WTC11 (cell line): Measurements from ENCODE around the gene INO80D. TPM values are rescaled to one million over a fixed set of nuclear protein-coding genes. Genes with fewer than 3 reads are reported as not detected.

ENCODE experiments used
- ATAC-seq: fragments of 200-7000 bp; cut with Tn5 transposase; 2 replicates; pipeline ENCODE4 v1.10.0; 2021; ENCODE audit warnings: mild to moderate bottlenecking, moderate library complexity
- CTCF ChIA-PET: fragments of 300-600 bp; sonication (Branson Sonifier 250); formaldehyde crosslinking; loops from one replicate; lab custom pipeline; 2021; ENCODE audit warnings: antibody characterized with exemption; lab: Charles Lee
- POLR2A ChIA-PET: fragments of 350-600 bp; sonication (Branson Sonifier 250); formaldehyde crosslinking; loops from one replicate; lab custom pipeline; 2021; ENCODE audit warnings: antibody characterized with exemption; lab: Charles Lee
- DNase-seq: peaks from one replicate; pipeline ENCODE4 v3.0.0; 2021; ENCODE audit warnings: low spot score
- H3K27ac Mint-ChIP-seq: 2 replicates; pipeline ENCODE4 v1.8.0; 2021; ENCODE audit warnings: mixed read lengths
- H3K27me3 Mint-ChIP-seq: 2 replicates; pipeline ENCODE4 v1.8.0; 2021; ENCODE audit warnings: low read depth, mild to moderate bottlenecking, moderate library complexity, mixed read lengths
- H3K36me3 Mint-ChIP-seq: 2 replicates; pipeline ENCODE4 v1.8.0; 2021; ENCODE audit warnings: mixed read lengths
- H3K4me1 Mint-ChIP-seq: 2 replicates; pipeline ENCODE4 v1.8.0; 2022; ENCODE audit warnings: mixed read lengths
- H3K4me3 Mint-ChIP-seq: 2 replicates; pipeline ENCODE4 v1.8.0; 2021; ENCODE audit warnings: mild to moderate bottlenecking, moderate library complexity, mixed read lengths
- H3K9me3 Mint-ChIP-seq: 2 replicates; pipeline ENCODE4 v1.8.0; 2021; ENCODE audit warnings: mixed read lengths
- CREB1 ChIP-seq: sonication (generic); formaldehyde crosslinking; IDR thresholded peaks from 2 replicates; pipeline ENCODE4 v1.8.0; 2023; ENCODE audit warnings: mild to moderate bottlenecking, missing genetic modification reagents
- CREM ChIP-seq: sonication (generic); formaldehyde crosslinking; IDR thresholded peaks from 2 replicates; pipeline ENCODE4 v1.8.1; 2022; ENCODE audit warnings: mild to moderate bottlenecking, missing genetic modification reagents, moderate library complexity
- FOXK1 ChIP-seq: sonication (generic); formaldehyde crosslinking; IDR thresholded peaks from 2 replicates; pipeline ENCODE4 v1.8.0; 2022; ENCODE audit warnings: mild to moderate bottlenecking, moderate library complexity, missing genetic modification reagents
- GABPB1 ChIP-seq: sonication (generic); formaldehyde crosslinking; IDR thresholded peaks from 2 replicates; pipeline ENCODE4 v1.8.1; 2023; ENCODE audit warnings: mild to moderate bottlenecking, missing genetic modification reagents
- GRHL2 ChIP-seq: fragments of 250-450 bp; sonication (Bioruptor Pico); IDR thresholded peaks from 2 replicates; pipeline ENCODE4 v1.8.0; 2022; ENCODE audit warnings: mild to moderate bottlenecking, moderate library complexity; ENCODE audit not compliant: insufficient replicate concordance, severe bottlenecking
- KAT7 ChIP-seq: sonication (generic); formaldehyde crosslinking; IDR thresholded peaks from 2 replicates; pipeline ENCODE4 v1.8.1; 2023; ENCODE audit warnings: missing genetic modification reagents, mild to moderate bottlenecking, borderline replicate concordance
- MXD4 ChIP-seq: fragments of 250-450 bp; sonication (Bioruptor Pico); IDR thresholded peaks from 2 replicates; pipeline ENCODE4 v1.8.0; 2021; ENCODE audit warnings: mild to moderate bottlenecking, moderate library complexity, borderline replicate concordance
- TP53 ChIP-seq: sonication (generic); formaldehyde crosslinking; IDR thresholded peaks from 2 replicates; pipeline ENCODE4 v1.8.1; 2023; ENCODE audit warnings: mild to moderate bottlenecking, missing genetic modification reagents
- ZNF219 ChIP-seq: sonication (generic); formaldehyde crosslinking; IDR thresholded peaks from 2 replicates; pipeline ENCODE4 v1.8.0; 2023; ENCODE audit warnings: missing genetic modification reagents, mild to moderate bottlenecking, borderline replicate concordance
- ZNF317 ChIP-seq: sonication (generic); formaldehyde crosslinking; IDR thresholded peaks from 2 replicates; pipeline ENCODE4 v1.8.1; 2023; ENCODE audit warnings: low read depth, mild to moderate bottlenecking, moderate library complexity, missing genetic modification reagents, borderline replicate concordance
- total RNA-seq: library from RNA; stranded (reverse); gene quantifications from 3 replicates; pipeline ENCODE4 v1.2.3, GENCODE V29; 2021
- TF ChIP-seq, protein P1 (sequence below): sonication (generic); formaldehyde crosslinking; IDR thresholded peaks from 2 replicates; pipeline ENCODE4 v1.8.1; 2023; ENCODE audit warnings: mild to moderate bottlenecking, missing genetic modification reagents, borderline replicate concordance
- TF ChIP-seq, protein P2 (sequence below): fragments of 200-600 bp; IDR thresholded peaks from 2 replicates; pipeline ENCODE4 v1.8.0; 2022; ENCODE audit warnings: antibody characterized with exemption
- TF ChIP-seq, protein P3 (sequence below): sonication (generic); formaldehyde crosslinking; IDR thresholded peaks from 2 replicates; pipeline ENCODE4 v1.8.0; 2022; ENCODE audit warnings: mild to moderate bottlenecking, missing genetic modification reagents
- TF ChIP-seq, protein P4 (sequence below): sonication (generic); formaldehyde crosslinking; IDR thresholded peaks from 2 replicates; pipeline ENCODE4 v1.8.1; 2023; ENCODE audit warnings: mild to moderate bottlenecking, missing genetic modification reagents, moderate library complexity
- TF ChIP-seq, protein P5 (sequence below): sonication (generic); formaldehyde crosslinking; IDR thresholded peaks from 2 replicates; pipeline ENCODE4 v1.8.0; 2022; ENCODE audit warnings: missing genetic modification reagents

The INO80D gene
- total RNA-seq, 1 experiment from 2014 or later = 30.9 TPM

DNA sequence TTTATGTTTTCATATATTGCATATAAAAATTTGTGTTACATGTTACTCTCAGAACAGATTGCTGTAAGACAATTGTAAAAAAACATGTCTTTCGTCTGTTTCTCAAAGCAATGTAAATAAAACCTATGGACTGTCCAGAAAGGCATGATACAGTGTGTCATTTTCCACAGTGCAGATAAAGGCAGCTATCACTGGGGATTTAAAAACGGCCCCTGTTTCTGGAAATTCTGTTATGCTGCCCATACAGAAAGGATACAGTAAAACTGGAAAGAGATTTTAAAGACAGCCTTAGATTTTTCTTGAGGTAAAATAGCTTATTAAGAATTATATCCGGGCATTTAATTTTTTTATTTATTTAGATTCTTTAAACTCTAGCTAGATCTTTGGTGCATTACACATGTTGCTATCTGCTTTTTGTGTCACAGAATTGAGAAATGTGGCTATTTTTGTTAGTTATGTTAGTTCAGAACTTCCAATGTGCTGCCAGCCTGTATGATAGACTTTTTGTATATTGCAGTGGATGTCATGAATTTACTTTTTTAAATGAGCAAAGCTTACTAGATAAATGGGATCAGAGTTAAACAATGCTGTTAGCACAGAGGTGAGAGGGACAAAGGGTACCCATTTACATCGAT lies 859 bp upstream of the INO80D start (continued):
- TF ChIP-seq KAT7 (CRISPR knock-in tag) = no peak
- TF ChIP-seq, all 79 proteins: peak for 0

DNA sequence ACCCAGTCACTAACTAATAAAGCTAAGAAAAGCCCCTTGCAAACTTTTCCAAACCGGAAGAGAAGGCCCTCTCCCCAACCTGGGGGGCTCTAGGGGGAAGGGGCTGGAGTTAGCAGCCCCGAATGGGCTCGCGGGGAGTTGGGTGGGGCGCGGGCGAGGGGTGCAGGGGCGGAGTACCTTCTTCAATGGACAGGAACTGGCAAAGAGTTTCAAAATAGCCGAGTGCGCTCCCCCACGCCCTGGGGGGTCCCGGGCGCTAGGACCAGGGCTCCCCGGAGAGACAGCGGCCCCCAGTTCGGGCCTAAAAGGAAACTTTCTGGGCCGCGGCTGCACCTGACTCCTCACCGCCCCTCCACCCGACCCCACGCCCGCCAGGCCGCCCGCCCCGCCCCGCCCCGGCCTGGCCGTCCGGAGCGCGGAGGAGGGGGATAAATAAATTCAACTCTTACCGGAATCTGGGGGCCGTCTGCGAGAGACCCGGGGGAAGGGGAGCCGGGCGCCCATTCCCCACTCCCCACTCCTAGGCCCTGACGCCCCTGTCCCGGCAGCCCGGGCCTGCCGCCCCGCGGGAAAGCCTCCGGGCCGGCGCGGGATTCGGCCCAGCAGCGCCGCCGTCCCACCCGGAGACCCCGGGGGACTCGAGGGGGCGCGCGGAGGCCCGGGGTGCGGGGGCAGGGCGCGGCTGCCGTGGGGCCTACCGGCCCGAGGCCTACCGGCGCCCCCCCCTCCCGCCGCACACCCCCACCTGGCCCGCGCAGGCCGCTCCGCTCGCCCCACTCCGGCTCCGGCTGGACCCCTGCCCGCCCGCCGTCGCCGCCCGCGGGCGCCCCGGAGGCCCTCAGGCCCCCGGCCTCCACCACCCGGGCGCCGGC lies 868 bp downstream of the INO80D start:
- peak; percentile 41 for DNase-seq
- ChIA-PET CTCF (interaction anchor here (1.0 to 1.7 kb wide), 4 partner anchors 11 to 97 kb away, joined by 3 to 8 read pairs (median 4); no protein-coding TSS in a partner anchor), POLR2A (interaction anchor here (0.7 to 1.0 kb wide), 3 partner anchors 8 to 74 kb away, joined by 3 read pairs; partner anchors contain the start of genes EEF1B2 and NDUFS1)
- Mint-ChIP-seq H3K4me1 (peaks cover 29% of the 10 kb centered on the region), H3K4me3 (peak overlapping the region; percentile 94), H3K9me3 (no peaks in the 10 kb centered on the region), H3K27me3 (no peaks in the 10 kb centered on the region; the same call in 1 of the 2 replicates), H3K36me3 (peaks cover 23% of the 10 kb centered on the region), H3K27ac (peak overlapping the region; percentile 100)
- TF ChIP-seq, protein P1, sequence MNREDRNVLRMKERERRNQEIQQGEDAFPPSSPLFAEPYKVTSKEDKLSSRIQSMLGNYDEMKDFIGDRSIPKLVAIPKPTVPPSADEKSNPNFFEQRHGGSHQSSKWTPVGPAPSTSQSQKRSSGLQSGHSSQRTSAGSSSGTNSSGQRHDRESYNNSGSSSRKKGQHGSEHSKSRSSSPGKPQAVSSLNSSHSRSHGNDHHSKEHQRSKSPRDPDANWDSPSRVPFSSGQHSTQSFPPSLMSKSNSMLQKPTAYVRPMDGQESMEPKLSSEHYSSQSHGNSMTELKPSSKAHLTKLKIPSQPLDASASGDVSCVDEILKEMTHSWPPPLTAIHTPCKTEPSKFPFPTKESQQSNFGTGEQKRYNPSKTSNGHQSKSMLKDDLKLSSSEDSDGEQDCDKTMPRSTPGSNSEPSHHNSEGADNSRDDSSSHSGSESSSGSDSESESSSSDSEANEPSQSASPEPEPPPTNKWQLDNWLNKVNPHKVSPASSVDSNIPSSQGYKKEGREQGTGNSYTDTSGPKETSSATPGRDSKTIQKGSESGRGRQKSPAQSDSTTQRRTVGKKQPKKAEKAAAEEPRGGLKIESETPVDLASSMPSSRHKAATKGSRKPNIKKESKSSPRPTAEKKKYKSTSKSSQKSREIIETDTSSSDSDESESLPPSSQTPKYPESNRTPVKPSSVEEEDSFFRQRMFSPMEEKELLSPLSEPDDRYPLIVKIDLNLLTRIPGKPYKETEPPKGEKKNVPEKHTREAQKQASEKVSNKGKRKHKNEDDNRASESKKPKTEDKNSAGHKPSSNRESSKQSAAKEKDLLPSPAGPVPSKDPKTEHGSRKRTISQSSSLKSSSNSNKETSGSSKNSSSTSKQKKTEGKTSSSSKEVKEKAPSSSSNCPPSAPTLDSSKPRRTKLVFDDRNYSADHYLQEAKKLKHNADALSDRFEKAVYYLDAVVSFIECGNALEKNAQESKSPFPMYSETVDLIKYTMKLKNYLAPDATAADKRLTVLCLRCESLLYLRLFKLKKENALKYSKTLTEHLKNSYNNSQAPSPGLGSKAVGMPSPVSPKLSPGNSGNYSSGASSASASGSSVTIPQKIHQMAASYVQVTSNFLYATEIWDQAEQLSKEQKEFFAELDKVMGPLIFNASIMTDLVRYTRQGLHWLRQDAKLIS (CRISPR knock-in tag) = peak; percentile 10; the same call in 1 of the 2 replicates
- no peak for TF ChIP-seq CREM
- TF ChIP-seq ZNF317 = no peak
- TF ChIP-seq GRHL2 (CRISPR knock-in tag) = no peak
- peak; percentile 9; the same call in 1 of the 2 replicates for TF ChIP-seq TP53
- TF ChIP-seq ZNF219 (CRISPR knock-in tag) = no peak
- TF ChIP-seq, protein P2, sequence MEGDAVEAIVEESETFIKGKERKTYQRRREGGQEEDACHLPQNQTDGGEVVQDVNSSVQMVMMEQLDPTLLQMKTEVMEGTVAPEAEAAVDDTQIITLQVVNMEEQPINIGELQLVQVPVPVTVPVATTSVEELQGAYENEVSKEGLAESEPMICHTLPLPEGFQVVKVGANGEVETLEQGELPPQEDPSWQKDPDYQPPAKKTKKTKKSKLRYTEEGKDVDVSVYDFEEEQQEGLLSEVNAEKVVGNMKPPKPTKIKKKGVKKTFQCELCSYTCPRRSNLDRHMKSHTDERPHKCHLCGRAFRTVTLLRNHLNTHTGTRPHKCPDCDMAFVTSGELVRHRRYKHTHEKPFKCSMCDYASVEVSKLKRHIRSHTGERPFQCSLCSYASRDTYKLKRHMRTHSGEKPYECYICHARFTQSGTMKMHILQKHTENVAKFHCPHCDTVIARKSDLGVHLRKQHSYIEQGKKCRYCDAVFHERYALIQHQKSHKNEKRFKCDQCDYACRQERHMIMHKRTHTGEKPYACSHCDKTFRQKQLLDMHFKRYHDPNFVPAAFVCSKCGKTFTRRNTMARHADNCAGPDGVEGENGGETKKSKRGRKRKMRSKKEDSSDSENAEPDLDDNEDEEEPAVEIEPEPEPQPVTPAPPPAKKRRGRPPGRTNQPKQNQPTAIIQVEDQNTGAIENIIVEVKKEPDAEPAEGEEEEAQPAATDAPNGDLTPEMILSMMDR = no peak
- TF ChIP-seq, protein P3, sequence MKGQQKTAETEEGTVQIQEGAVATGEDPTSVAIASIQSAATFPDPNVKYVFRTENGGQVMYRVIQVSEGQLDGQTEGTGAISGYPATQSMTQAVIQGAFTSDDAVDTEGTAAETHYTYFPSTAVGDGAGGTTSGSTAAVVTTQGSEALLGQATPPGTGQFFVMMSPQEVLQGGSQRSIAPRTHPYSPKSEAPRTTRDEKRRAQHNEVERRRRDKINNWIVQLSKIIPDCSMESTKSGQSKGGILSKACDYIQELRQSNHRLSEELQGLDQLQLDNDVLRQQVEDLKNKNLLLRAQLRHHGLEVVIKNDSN (CRISPR knock-in tag) = no peak
- ATAC-seq = no peak; the same call in 1 of the 2 replicates

DNA sequence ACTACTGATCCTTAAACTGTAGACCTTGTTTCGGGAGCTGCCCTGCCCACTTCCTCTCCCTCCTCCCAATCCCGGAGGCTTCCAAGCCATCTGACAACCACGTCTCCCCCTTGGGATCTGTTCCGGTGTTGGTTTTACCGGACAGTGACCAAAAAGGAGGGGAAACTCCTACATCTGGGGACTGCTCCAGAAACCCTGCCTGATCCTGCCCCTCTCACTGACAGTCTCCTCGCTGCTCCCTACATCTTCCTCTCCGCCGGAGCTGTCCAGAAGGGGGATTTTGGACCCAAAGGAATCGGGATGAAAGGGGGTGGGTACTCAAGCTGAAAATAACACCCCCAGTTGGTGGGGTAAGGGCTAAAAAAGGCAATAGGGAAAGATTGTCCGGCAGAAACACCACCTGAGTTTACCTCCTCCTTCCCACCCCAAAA lies 1.5 kb downstream of the INO80D start:
- ChIA-PET CTCF (no interaction called here), POLR2A (interaction anchor here (0.9 to 1.5 kb wide), 4 partner anchors 8 to 80 kb away, joined by 3 to 4 read pairs (median 3); no protein-coding TSS in a partner anchor)
- ATAC-seq (peak; percentile 51), DNase-seq (peak; percentile 70)
- peak overlapping the region; percentile 94 for H3K4me3 Mint-ChIP-seq
- peaks cover 35% of the 10 kb centered on the region for H3K4me1 Mint-ChIP-seq
- peak overlapping the region; percentile 100 for H3K27ac Mint-ChIP-seq
- H3K9me3 Mint-ChIP-seq = no peaks in the 10 kb centered on the region
- H3K27me3 Mint-ChIP-seq = no peaks in the 10 kb centered on the region; the same call in 1 of the 2 replicates
- peaks cover 19% of the 10 kb centered on the region for H3K36me3 Mint-ChIP-seq
- no peak for TF ChIP-seq MXD4 (CRISPR knock-in tag)
- TF ChIP-seq CREM = no peak
- no peak for TF ChIP-seq CREB1 (CRISPR knock-in tag)
- TF ChIP-seq FOXK1 (CRISPR knock-in tag) = peak; percentile 47; the same call in 1 of the 2 replicates
- TF ChIP-seq, protein P3 (CRISPR knock-in tag) = 0 out of 2 replicates have a peak, but pooled peaks have one; percentile 33
- TF ChIP-seq, protein P4, sequence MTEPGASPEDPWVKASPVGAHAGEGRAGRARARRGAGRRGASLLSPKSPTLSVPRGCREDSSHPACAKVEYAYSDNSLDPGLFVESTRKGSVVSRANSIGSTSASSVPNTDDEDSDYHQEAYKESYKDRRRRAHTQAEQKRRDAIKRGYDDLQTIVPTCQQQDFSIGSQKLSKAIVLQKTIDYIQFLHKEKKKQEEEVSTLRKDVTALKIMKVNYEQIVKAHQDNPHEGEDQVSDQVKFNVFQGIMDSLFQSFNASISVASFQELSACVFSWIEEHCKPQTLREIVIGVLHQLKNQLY (CRISPR knock-in tag) = no peak
- TF ChIP-seq, protein P5, sequence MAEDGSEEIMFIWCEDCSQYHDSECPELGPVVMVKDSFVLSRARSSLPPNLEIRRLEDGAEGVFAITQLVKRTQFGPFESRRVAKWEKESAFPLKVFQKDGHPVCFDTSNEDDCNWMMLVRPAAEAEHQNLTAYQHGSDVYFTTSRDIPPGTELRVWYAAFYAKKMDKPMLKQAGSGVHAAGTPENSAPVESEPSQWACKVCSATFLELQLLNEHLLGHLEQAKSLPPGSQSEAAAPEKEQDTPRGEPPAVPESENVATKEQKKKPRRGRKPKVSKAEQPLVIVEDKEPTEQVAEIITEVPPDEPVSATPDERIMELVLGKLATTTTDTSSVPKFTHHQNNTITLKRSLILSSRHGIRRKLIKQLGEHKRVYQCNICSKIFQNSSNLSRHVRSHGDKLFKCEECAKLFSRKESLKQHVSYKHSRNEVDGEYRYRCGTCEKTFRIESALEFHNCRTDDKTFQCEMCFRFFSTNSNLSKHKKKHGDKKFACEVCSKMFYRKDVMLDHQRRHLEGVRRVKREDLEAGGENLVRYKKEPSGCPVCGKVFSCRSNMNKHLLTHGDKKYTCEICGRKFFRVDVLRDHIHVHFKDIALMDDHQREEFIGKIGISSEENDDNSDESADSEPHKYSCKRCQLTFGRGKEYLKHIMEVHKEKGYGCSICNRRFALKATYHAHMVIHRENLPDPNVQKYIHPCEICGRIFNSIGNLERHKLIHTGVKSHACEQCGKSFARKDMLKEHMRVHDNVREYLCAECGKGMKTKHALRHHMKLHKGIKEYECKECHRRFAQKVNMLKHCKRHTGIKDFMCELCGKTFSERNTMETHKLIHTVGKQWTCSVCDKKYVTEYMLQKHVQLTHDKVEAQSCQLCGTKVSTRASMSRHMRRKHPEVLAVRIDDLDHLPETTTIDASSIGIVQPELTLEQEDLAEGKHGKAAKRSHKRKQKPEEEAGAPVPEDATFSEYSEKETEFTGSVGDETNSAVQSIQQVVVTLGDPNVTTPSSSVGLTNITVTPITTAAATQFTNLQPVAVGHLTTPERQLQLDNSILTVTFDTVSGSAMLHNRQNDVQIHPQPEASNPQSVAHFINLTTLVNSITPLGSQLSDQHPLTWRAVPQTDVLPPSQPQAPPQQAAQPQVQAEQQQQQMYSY = no peak
- TF ChIP-seq GABPB1 = 0 out of 2 replicates have a peak, but pooled peaks have one; percentile 34
